HG03378 (cell line): ENCODE data around the gene TMEM176A.
"Not testable (repeated sequence)": the region's sequence is repeated elsewhere in the genome, so short reads cannot be mapped to it uniquely, and the experiment has no call there.

Source experiments
- ATAC-seq: cut with Tn5 transposase; IDR thresholded peaks from one replicate; pipeline ENCODE4 v1.9.1; 2021; ENCODE audit warnings: mild to moderate bottlenecking, moderate library complexity; ENCODE audit not compliant: unreplicated experiment

Gene TMEM176A, protein sequence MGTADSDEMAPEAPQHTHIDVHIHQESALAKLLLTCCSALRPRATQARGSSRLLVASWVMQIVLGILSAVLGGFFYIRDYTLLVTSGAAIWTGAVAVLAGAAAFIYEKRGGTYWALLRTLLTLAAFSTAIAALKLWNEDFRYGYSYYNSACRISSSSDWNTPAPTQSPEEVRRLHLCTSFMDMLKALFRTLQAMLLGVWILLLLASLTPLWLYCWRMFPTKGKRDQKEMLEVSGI

DNA sequence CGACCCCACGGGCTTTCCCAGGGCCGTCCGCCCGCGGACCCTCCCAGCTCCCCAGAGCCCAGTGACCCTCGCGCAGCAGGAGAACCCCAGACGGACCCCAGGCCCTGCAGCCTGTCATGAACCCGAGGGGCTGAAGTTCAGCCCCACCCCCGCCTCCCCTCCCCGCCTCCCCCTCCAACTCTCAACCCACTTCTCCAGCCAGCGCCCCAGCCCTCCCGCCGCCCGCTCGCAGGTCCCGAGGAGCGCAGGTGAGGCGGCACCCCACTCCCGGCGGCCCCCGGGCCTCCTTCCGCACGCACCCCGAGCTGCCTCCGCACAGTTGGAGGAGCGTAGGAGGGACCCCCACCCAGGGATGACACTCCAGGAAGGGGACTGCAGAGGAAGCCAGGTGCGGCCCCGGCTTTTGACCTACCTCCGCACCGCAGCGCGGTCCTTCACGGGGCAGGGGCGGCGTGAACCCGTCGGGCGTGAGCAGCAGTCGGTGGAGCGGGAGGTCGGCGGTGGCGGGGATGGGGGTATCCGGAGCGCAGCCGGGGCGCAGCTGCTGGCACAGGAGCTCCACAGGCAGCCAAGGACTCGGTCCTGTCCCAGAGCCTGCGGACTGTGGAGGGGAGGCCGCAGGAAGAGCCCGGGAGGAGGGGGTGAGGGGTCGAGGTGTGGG is at the start of gene TMEM176A:
Gene TMEM176A (plus strand): TSS at position 189 of the 661 bp plus-strand sequence. CDS start 782 bp downstream, outside the sequence.
- ATAC-seq: no peak

DNA sequence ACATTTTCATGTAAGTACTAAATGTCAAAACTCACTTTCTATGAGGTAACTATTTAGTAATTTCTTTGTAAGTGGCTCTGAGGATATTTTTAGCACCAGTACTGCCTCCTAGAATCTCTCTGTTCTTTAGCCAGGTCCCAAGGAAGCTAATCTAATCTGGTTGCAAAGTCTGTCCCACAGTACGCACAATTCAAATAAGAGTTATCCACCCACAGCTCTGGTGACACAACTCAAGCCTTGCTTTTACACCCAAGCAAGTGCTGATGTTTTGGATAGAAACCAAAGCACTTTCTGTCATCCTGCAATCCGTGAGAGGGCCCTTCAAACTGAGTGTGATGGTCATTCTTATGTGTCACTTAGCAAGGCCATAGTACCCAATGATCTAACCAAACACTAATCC is 48.9 kb upstream of the TMEM176A start:
- no peak for ATAC-seq

DNA sequence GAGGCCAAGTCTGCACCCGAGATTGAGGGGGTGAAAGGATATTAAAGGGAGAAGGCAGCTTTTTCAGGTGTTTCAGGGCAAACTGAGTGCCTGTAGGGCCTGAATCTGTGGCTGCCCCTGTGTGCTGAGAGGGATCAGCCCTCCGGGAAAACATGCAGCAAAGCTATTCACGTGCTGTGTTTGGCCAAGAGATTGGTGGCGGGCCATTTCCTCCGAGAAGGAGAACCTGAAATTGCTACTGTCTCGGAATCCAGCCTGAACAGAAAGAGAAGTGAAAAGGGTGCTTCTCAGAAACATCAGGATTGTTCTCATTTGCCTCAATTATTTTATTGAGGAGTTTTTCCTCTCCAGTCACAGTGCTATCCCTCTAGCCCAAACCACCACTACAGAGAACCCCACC is 47.3 kb upstream of the TMEM176A start:
- ATAC-seq: no peak

DNA sequence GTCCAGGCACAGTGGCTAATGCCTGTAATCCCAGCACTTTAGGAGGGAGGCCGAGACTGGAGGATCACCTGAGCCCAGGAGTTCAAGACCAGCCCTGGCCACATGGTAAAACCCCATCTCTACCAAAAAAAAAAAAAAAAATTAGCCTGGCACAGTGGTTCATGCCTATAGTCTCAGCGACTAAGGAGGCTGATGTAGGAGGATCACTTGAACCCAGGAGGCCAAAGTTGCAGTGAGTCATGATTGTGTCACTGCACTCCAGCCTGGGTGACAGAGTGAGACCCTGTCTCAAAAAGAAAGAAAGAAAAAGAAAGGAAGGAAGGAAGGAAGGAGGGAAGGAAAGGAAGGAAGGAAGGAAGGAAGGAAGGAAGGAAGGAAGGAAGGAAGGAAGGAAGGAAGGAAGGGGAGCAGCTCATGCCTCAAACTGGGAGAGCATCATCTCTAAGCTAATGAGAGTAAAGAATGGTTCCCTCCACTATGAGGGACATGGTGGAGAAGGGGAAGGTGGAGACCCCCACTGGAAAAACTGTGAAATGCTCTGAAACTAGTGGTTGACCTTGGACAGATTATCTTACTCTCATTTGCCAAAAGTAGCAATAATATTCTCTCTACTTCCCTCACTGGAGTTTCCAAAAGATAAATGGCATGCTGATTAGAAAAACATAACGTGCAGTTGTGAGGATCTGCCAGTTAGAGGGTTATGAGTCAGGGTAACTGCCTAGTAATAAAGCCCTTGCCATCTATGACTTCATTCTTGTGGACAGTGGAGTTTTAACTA is 46.6 kb upstream of the TMEM176A start:
- no peak for ATAC-seq

DNA sequence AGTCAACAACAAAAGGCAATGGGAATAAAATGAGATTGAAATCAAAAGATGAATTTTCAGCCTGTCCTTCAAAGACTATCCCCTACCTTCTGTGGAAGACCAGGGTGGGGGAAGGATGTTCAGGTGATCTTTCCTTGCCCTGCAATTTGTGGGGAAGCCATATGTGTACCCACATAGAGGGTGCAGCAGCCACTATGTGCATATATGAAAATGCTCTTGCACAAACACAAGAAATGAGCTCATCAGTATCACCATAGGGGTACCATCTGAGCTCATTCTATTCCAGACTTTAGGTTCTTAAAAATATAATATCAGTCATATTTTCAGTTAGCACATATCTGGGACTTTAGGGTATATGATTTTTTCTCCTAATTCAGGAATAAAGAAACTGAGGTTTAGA is 45.6 kb upstream of the TMEM176A start:
- no peak for ATAC-seq

DNA sequence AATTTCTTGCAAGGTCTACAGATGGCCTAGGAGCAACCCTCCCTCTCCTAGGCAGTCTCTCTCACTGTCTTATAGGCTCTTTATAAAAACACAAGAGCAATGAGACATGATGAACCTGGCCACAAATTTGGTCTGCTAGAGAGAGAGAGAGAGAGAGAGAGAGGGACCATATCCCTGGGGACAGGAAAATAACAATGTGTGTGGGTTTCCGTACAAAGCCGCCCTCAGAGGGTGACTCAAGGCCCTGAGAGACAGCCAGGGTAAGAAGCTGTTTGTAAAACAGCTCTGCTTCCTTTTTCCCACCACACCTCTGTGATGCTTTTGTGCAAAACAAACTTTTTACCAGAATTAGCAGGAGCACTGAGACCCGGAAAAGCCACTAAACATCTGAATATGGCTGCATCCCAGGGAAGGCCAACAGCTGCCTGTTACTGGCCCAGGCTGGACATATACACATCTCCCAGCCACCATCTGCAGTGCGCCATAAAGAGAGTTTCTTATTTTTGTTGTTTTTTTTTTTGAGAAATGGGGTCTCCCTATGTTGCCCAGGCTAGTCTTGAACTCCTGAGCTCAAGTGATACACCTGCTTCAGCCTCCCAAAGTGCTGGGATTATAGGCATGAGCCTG is 45.0 kb upstream of the TMEM176A start:
- ATAC-seq: no peak

DNA sequence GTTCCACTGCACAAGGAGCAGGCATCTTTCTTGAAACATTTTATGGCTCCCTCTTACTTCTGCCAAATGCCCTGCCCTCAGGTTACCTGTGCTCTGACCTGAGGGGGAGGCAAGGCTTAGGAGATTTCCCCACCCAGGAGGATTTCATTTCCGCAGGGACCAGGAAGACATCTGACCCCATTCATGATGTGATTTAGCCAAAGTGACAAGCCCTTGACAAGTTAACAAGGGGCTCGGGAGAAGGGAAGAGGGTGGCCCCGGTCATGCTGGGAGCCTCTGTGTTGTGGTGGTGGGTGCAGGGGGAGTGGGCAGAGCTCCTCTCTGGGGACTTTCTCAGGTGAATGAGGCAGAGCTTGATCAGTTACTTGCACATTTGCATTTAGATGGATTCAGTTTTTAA is 44.4 kb upstream of the TMEM176A start:
- ATAC-seq: no peak

DNA sequence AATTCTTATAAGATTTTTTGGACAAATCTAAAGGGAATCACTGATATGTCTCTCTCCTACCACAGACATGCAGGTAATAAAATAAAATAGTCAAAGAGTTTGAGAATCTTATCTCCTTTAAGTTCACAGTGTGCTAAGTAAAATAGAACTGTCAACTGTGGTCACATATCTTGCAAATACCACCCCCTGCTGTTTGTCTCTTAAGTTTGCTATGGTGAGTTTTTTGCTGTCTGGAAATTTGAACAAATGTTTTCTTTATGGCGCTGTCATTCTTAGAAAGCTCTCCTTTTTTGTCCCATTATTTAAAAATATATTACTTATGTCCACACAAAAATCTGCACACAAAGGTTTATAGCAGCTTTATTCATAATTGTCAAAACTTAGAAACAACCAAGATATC is 43.7 kb upstream of the TMEM176A start:
- no peak for ATAC-seq

DNA sequence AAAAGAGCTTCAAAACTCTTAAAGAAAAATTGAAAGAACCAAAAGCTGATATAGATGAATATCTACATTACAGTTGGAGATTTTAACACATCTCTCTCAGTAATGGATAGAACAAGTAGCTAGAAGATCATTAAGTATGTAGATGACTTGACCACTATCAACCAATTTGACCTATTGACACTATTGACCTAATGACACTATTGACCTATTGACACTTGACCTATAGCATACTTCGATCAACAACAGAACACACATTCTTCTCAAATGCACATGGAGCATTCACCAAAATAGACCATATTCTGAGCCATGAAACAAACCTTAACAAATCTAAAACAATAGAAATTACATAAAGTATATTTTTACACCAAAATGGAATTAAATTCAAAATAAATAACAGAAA is 41.1 kb upstream of the TMEM176A start:
- no peak for ATAC-seq

DNA sequence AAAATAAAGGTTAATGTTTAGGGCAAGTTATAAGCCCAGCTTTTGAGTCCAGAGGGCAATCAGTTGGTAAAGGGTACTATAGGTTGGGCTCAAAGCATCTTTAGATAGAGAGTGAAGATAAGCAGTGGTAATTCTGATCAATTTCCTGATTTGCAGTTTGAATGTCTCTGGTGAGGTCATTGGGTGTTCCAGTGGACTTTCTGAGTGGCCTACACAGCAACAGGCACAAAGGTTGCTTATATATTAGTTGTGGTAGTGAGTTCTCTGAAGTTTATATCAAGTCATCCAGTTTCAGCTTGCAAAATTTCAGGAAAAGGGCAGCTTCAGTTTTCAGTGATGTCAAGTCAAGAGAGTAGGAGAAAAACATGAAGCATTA is 34.2 kb upstream of the TMEM176A start:
- ATAC-seq: no peak

DNA sequence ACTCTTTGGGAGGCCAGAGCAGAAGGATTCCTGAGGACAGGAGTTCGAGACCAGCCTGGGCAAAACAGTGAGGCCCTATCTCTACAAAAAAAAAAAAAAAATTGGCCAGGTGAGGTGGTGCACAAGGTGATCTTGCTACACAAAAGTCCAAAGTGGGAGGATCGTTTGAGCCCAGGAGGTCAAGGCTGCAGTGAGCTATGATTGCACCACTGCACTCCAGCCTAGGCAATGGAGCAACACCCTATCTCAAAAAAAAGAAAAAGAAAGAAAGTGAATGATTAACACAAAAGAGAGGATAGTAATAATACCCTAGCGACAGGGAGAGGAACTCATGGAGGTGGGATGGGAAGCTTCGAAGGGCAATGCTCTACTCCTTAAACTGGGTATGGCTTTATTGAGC is 30.8 kb upstream of the TMEM176A start:
- ATAC-seq: no peak

DNA sequence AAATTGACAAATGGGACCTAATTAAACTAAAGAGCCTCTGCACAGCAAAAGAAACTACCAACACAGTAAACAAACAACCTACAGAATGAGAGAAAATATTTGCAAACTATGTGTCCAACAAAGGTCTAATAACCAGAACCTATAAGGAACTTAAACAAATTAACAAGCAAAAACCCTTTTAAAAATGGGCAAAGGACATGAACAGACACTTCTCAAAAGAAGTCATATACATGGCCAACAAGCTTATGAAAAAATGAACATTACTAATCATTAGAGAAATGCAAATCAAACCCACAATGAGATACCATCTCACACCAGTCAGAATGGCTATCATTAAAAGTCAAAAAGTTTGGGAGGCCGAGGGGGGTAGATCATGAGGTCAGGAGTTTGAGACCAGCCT is 26.4 kb upstream of the TMEM176A start:
- not testable (repeated sequence) for ATAC-seq

DNA sequence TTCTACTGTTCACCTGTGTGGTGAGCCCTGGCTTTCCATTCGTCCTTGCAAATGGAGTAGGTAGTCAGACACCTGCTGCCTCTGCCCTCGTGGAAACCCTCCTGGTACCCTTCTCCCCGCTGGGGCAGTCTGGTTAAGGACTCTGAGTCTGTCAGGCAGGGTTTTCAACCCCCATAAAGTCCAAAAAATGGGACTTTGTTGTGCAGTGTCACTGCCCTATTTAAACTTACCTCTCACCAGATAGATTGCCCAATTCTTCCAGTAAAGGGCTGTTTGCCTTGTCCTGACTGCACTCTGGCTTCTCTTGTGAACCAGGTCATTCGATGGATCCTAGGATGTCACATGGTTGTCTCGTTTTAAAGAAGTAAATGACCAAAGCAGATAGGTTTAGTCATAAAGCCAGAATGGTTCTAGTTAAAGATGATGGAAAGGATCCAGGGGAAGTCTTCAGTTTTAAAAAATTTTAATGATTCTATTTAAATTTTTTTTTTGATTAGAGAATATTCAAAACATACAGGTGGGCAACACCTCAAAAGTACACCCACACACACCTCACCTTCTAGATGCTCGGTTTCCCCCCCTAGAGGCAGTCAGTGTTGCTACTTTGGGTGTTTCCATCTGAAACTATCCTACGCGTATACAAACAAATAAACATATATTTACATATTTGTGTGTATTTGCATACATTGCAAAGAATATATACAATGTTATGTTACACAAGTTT is 22.4 kb upstream of the TMEM176A start:
- ATAC-seq: no peak

DNA sequence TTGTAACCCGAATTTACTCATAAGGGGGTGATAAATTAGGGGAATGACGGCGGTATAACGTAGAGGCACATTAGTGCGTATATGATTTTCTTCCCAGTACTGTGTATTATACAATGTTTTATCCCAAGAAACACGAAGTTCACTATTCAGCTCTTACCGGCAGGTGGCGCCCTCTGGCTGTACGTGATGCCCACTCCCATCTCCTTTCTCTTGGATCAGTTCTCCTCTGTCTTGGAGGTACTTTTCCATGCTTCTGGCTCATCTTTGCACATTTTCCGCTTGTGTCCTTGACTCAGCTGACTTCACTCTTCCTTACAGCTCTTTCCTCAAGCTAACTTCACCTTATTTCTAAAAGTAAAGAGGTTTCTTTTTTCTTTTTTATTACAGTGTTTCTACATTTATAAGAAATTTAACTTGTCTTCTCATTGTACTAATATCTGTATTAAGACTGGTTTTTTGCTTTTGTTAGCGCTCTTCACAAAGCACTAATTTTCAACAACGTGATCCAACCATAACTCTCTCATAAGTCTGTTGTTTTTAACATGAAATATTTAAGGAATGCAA is 21.7 kb upstream of the TMEM176A start:
- ATAC-seq: no peak

DNA sequence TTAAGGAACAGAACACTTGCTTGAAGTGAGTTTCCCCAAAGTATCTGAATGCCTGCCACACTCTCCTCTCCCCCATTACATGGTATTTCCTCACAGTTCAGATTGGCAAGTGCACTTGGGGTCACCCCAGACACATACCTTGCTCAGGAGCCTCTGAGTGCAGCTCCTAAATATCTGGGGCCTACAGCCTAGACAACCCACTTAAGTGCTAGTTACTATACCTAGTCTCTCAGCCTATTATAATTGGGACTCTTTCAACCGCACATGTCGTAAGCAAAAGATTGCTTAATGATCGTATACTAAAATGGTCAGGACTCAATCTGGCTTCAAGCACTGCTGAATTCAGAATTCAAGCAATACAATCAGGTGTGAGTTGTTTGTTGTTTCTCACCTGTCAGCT is 20.3 kb upstream of the TMEM176A start:
- no peak for ATAC-seq

DNA sequence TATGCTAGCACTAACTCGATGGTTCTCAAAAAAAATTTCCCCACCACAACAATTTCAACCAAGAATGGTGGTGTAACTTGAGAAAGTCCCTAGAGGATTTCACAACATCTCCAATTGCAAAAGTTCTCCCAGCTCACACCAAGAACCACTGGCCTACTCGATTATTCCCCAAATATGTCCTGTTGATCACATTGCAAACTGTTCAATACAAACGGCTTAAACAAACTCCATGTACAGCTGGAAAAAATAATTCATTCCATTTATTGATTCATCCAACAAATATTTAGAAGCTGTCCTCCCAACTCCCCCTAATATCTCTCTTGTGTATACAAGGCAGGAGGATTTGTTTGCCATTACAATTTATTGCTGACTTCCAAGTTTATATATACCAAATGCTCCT is 19.5 kb upstream of the TMEM176A start:
- ATAC-seq: no peak

DNA sequence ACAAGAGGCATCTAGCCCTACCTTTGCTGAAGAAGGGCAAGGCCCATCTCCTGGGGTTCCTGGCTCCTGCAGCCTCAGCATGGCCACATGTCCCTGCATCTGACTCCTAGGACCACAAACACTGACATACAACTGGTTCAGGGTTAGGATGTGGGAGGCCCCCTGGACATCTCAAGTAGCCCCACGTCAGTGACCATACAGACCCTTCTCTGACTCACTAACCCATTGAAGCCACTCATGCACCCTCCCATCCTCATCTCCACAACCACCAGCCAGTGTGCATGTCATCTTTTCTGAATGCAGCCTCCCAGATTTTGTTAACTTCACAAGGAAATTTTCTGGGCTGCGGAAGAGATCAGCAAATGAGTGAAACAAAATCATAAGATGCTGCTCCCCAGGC is 18.6 kb upstream of the TMEM176A start:
- ATAC-seq: no peak

DNA sequence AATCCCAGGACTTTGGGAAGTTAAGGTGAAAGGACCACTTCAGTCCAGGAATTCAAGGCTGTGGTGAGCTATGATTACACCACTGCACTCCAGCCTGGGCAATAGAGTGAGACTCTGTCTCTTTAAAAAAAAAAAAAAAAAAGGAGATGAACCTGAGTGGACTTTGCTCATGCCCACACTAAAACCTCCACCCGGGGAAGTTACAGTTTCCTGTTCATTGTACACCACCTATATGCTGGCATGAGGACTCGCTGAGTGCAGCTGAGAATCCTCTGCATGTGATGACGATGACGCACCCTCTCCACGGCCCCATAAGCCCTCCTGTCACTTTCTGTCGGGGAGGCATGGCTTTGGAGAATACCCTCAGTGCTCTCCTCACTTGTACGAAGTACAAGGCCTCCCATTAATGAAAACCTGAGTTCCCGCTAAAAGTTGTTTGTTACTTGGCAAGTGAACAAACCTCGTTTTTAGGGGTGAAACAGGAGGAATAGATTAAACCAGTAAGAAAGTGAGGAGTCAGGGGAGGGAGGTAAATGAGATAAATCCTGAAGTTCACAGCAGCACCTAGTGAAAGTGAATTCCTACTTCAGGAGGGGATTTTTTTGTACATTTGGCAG is 16.3 kb upstream of the TMEM176A start:
- ATAC-seq: no peak

DNA sequence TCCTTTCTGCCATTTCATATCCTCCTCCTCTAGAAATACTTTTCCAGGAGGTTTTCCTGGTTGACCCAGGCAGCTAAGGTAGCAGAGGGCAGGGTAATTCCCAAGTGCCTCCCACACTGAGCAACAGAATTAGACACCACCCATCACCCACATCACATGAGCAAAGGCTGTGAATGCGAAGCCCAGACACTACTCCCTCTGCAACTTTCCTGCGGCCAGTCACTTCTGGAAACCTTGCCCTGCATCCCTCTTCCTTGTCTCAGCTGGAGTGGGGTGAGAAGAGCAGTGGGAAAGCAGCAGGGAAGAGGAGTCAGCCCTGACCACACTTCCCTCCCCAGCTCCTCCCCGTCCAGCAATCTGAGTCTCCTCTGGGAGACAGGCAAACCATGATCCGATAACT is 15.6 kb upstream of the TMEM176A start:
- no peak for ATAC-seq
